ENCODE results near the gene SLC25A21. TPM values are rescaled to one million over a fixed set of nuclear protein-coding genes. Genes with fewer than 3 reads are reported as not detected.
"Not testable (repeated sequence)": the region's sequence is repeated elsewhere in the genome, so short reads cannot be mapped to it uniquely, and the experiment has no call there.

Gene SLC25A21
- total RNA-seq, 1 donor: not detected

DNA sequence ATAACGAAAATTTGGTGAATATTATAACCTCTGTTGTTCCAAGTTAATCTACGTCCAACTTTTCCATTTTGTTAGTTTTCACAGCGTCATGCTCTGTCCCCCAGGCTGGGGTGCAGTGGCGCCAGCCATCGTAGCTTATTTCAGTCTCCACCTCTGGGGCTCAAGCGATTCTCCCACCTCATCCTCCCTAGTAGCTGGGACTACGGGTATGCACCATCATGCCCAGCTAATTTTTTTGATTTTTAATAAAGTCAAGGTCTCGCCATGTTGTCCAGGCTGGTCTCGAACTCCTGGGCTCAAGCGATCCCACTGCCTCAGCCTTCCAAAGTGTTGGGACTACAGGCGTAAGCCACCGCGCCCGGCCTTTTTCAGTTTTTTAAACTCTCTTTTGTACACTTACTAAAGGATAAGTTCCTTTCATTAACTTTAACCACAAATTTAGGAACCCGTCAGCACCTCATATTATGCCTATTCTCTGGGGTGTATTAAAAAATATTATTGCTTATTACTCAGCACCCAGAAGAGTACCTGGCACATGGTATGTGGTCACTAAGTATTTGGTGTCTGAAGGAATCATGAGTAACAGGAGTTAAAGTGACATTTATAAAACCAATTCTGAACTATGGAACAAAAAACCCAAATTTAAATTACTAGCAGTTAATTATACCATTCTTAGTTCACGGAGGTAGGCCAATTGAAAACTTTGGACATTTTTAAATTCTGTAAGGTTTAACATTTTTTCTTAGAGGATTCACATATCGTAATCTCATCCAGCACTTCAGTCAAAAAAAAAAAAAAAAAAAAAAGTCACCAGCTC lies 24.4 kb upstream of the SLC25A21 start:
- Histone ChIP-seq H3K4me1 (ENCODE audit: insufficient read depth, low read length) (no peaks in the 10 kb centered on the region), H3K9me3 (ENCODE audit: low read depth, low read length) (no peaks in the 10 kb centered on the region), H3K27me3 (ENCODE audit: insufficient read depth, low read length) (peaks cover 17% of the 10 kb centered on the region), H3K4me3 (ENCODE audit: low read length) (no peak overlapping the region)

DNA sequence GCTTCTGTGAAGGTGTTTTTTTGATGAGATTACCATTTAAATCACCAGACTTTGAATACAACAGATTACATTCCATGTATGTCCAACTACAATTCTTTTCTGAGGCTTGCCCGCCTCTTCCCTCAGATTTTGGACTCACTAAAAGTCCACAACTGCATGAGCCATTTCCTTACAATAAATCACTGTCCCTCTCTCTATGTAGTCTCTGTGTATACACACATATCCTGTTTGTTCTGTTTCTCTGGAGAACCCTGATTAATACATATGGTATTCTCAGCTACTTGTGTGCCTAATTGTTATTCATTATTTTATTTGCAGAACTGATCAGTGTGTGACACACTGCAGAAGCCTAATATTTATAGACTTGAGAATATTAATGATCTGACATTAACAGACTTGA lies 22.9 kb upstream of the SLC25A21 start:
- Histone ChIP-seq H3K4me1 (ENCODE audit: insufficient read depth, low read length) (no peaks in the 10 kb centered on the region), H3K27me3 (ENCODE audit: insufficient read depth, low read length) (peaks cover 17% of the 10 kb centered on the region), H3K9me3 (ENCODE audit: low read depth, low read length) (no peaks in the 10 kb centered on the region)

GRCh38 chr14:37194698-37195097 lies 22.3 kb upstream of the SLC25A21 start:
- Histone ChIP-seq H3K9me3 (ENCODE audit: low read depth, low read length) (no peaks in the 10 kb centered on the region), H3K27me3 (ENCODE audit: insufficient read depth, low read length) (peaks cover 17% of the 10 kb centered on the region), H3K4me1 (ENCODE audit: insufficient read depth, low read length) (no peaks in the 10 kb centered on the region), H3K4me3 (ENCODE audit: low read length) (no peak overlapping the region)

More for the DNA sequence above, 22.9 kb upstream of the SLC25A21 start:
- H3K4me3 ChIP-seq (ENCODE audit: low read length): no peak overlapping the region

GRCh38 chr14:37189733-37190132 lies 17.3 kb upstream of the SLC25A21 start:
- H3K27me3 ChIP-seq (ENCODE audit: insufficient read depth, low read length); H3K9me3 ChIP-seq (ENCODE audit: low read depth, low read length); H3K4me3 ChIP-seq (ENCODE audit: low read length); H3K4me1 ChIP-seq (ENCODE audit: insufficient read depth, low read length): not testable (repeated sequence)

DNA sequence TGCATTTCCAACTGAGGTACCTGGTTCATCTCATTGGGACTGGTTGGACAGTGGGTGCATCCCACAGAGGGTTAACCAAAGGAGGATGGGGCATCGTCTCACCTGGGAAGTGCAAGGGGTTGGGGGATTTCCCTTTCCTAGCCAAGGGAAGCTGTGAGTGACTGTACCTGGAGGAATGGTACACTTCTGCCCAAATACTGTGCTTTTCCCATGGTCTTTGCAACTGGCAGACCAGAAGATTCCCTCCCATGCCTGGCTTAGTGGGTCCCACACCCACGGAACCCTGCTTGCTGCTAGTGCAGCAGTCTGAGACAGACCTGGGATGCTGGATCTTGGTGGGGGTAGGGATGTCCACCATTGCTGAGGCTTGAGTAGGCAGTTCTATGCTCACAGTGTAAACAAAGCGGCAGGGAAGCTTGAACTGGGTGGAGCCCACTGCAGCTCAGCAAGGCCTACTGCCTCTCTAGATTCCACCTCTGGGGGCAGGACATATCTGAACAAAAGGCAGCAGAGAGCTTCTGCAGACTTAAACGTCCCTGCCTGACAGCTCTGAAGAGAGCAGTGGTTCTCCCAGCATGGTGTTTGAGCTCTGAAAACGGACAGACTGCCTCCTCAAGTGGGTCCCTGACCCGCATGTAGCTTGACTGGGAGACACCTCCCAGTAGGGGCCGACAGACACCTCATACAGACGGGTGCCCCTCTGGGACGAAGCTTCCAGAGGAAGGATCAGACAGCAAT lies 15.6 kb upstream of the SLC25A21 start:
- not testable (repeated sequence) for H3K9me3 ChIP-seq (ENCODE audit: low read depth, low read length); H3K4me1 ChIP-seq (ENCODE audit: insufficient read depth, low read length); H3K27me3 ChIP-seq (ENCODE audit: insufficient read depth, low read length); H3K4me3 ChIP-seq (ENCODE audit: low read length)

- Histone ChIP-seq H3K4me3 (ENCODE audit: low read length) (no peak overlapping the region), H3K4me1 (ENCODE audit: insufficient read depth, low read length) (no peaks in the 10 kb centered on the region), H3K27me3 (ENCODE audit: insufficient read depth, low read length) (no peaks in the 10 kb centered on the region), H3K9me3 (ENCODE audit: low read depth, low read length) (no peaks in the 10 kb centered on the region)
Observed at GRCh38 chr14:37187294-37187693, 14.9 kb upstream of the SLC25A21 start.

DNA sequence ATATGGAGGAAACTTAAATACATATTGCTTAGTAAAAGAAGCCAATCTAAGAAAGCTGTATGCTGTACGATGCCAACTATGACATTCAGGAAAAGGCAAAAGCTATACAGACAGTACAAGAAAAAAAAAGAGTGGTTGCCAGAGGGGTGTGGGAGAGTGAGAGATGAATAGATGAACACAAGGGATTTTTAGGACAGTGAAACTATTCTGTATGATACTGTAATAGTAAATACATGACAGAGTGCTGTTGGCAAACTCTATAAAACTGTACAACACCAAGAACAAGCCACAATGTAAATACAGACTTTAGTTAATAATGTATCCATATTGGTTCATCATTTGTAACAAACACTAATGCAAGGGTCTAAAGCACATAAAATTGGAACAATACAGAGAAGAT lies 14.5 kb upstream of the SLC25A21 start:
- no peaks in the 10 kb centered on the region for H3K9me3 ChIP-seq (ENCODE audit: low read depth, low read length)
- no peak overlapping the region for H3K4me3 ChIP-seq (ENCODE audit: low read length)
- H3K4me1 ChIP-seq (ENCODE audit: insufficient read depth, low read length): no peaks in the 10 kb centered on the region
- H3K27me3 ChIP-seq (ENCODE audit: insufficient read depth, low read length): no peaks in the 10 kb centered on the region

DNA sequence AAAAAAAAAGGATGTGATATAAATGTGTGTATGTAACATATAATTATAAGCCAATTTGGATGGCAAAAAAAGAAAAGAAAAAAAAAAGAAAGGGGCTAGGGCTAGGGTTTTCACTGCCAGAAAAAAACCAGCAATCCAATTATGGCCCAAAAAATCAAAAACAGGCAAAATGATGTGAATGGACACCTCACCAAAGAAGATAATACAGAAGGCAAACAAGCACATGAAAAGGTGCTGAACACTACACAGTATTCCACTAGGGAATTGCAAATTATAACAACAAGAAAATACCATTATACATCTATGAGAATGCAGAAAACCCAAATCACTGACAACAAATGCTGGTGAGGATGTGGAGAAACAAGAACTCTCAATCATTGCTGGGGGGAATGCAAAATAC lies 13.3 kb upstream of the SLC25A21 start:
- Histone ChIP-seq H3K4me3 (ENCODE audit: low read length) (no peak overlapping the region), H3K4me1 (ENCODE audit: insufficient read depth, low read length) (no peaks in the 10 kb centered on the region), H3K9me3 (ENCODE audit: low read depth, low read length) (no peaks in the 10 kb centered on the region), H3K27me3 (ENCODE audit: insufficient read depth, low read length) (no peaks in the 10 kb centered on the region)

DNA sequence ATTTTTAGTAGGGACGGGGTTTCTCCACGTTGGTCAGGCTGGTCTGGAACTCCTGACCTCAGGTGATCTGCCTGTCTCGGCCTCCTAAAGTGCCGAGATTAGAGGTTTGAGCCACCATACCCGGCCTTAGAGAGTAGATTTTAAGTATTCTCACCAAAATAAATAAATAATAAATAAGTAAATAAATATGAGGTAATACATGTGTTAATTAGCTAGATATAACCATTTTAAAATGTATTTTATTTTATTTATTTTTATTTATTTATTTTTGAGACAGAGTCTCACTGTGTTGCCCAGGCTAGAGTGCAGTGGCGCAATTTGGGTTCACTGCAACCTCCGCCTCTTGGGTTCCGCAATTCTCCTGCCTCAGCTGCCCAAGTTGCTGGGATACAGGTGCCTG lies 12.1 kb upstream of the SLC25A21 start:
- H3K4me3 ChIP-seq (ENCODE audit: low read length); H3K4me1 ChIP-seq (ENCODE audit: insufficient read depth, low read length): not testable (repeated sequence)

GRCh38 chr14:37181441-37181840 lies 9.0 kb upstream of the SLC25A21 start:
- Histone ChIP-seq H3K27me3 (ENCODE audit: insufficient read depth, low read length) (no peaks in the 10 kb centered on the region), H3K9me3 (ENCODE audit: low read depth, low read length) (no peaks in the 10 kb centered on the region), H3K4me1 (ENCODE audit: insufficient read depth, low read length) (no peaks in the 10 kb centered on the region), H3K4me3 (ENCODE audit: low read length) (no peak overlapping the region)

More for the DNA sequence above, 12.1 kb upstream of the SLC25A21 start:
- H3K27me3 ChIP-seq (ENCODE audit: insufficient read depth, low read length); H3K9me3 ChIP-seq (ENCODE audit: low read depth, low read length): not testable (repeated sequence)

GRCh38 chr14:37180886-37181285 lies 8.5 kb upstream of the SLC25A21 start:
- not testable (repeated sequence) for H3K4me1 ChIP-seq (ENCODE audit: insufficient read depth, low read length); H3K27me3 ChIP-seq (ENCODE audit: insufficient read depth, low read length); H3K4me3 ChIP-seq (ENCODE audit: low read length); H3K9me3 ChIP-seq (ENCODE audit: low read depth, low read length)

DNA sequence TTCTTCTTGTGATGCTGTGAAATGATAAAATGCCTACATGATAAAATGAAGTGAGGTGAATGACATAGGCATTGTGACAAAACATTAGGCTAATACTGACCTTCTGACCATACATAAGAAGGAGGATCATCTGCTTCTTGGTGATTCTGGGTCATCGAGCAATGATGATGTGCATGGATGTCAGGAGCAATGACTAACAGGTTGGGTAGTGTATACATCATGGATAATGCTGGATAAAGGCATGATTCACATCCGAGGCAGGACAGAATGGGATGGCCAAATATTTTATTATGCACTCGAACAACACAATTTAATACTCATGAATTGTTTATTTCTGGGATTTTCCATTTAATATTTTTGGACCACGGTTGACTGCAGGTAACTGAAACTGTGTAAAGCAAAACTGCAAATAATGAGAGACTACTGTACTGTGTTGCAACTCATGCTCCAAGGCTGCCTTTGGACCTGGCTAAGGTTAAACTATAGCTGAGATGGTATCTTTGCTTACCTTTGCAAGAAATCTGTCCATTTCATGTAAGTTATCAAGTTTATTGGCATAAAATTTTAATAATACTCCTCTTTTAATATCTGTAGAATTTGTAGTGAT lies 7.6 kb upstream of the SLC25A21 start:
- peaks cover 3% of the 10 kb centered on the region for H3K27me3 ChIP-seq (ENCODE audit: insufficient read depth, low read length)
- no peaks in the 10 kb centered on the region for H3K4me1 ChIP-seq (ENCODE audit: insufficient read depth, low read length)
- H3K9me3 ChIP-seq (ENCODE audit: low read depth, low read length): no peaks in the 10 kb centered on the region
- no peak overlapping the region for H3K4me3 ChIP-seq (ENCODE audit: low read length)

GRCh38 chr14:37172936-37173614 lies 669 bp upstream of the SLC25A21 start:
- H3K9me3 ChIP-seq (ENCODE audit: low read depth, low read length): no peaks in the 10 kb centered on the region
- H3K4me3 ChIP-seq (ENCODE audit: low read length): no peak overlapping the region
- H3K27me3 ChIP-seq (ENCODE audit: insufficient read depth, low read length): peaks cover 25% of the 10 kb centered on the region
- H3K4me1 ChIP-seq (ENCODE audit: insufficient read depth, low read length): no peaks in the 10 kb centered on the region

DNA sequence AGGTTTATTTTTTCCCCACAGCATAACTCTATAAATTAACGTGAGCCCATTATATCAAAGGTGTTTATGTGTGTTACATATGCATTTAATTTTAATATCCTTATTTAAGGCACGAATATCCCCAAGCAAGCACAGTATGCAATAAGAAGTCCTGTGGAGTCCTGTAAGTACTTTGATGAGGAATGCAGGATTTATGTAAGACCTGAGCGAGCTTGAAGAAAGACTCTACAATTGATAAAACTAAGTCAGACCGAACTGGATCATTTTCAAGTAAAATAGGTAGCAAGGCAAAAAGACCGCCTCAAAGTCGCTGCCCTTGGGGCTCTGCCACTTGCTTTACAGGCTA lies 755 bp downstream of the SLC25A21 start:
- no peak overlapping the region for H3K4me3 ChIP-seq (ENCODE audit: low read length)
- H3K4me1 ChIP-seq (ENCODE audit: insufficient read depth, low read length): no peaks in the 10 kb centered on the region
- peaks cover 25% of the 10 kb centered on the region for H3K27me3 ChIP-seq (ENCODE audit: insufficient read depth, low read length)
- H3K9me3 ChIP-seq (ENCODE audit: low read depth, low read length): no peaks in the 10 kb centered on the region

- Histone ChIP-seq H3K9me3 (ENCODE audit: low read depth, low read length) (no peaks in the 10 kb centered on the region), H3K4me1 (ENCODE audit: insufficient read depth, low read length) (no peaks in the 10 kb centered on the region), H3K27me3 (ENCODE audit: insufficient read depth, low read length) (peaks cover 25% of the 10 kb centered on the region), H3K4me3 (ENCODE audit: low read length) (no peak overlapping the region)
Observed at GRCh38 chr14:37170993-37171392, 1.4 kb downstream of the SLC25A21 start.

Data from mononuclear cell (primary cell).